Stimulated activated CD4-positive, alpha-beta T cell treated with anti-CD3 and anti-CD28 coated beads, Interleukin-2, amount 100 ng/mL, for 4 hours (primary cell): Measurements from ENCODE around the gene ZNF813.
"Not testable (repeated sequence)": the region's sequence is repeated elsewhere in the genome, so short reads cannot be mapped to it uniquely, and the experiment has no call there.

Experiments used
- DNase-seq: peaks from one replicate; pipeline ENCODE4 v3.0.0-alpha.2; 2020; ENCODE audit warnings: low read depth

The ZNF813 gene

DNA sequence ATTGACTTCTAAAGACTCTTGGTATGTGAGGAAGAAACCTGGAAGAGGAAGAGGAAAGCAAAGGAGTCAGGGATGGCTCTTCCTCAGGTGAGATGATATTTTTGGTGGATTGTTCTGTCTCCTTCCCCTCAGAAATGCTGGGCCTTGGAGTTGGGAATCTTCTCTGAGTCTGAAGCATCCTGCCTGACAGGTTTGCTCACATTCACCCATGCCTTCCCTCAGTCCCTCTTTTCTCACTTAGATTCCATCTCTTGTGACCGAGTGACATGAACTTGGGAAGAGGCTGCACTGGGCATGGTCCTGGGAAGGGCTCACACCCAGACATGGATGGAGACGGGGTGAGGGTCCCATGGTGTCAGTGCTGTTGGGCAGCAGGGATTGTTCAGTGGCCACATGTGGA is 16.2 kb downstream of the ZNF813 start:
- DNase-seq, result not testable (repeated sequence)

DNA sequence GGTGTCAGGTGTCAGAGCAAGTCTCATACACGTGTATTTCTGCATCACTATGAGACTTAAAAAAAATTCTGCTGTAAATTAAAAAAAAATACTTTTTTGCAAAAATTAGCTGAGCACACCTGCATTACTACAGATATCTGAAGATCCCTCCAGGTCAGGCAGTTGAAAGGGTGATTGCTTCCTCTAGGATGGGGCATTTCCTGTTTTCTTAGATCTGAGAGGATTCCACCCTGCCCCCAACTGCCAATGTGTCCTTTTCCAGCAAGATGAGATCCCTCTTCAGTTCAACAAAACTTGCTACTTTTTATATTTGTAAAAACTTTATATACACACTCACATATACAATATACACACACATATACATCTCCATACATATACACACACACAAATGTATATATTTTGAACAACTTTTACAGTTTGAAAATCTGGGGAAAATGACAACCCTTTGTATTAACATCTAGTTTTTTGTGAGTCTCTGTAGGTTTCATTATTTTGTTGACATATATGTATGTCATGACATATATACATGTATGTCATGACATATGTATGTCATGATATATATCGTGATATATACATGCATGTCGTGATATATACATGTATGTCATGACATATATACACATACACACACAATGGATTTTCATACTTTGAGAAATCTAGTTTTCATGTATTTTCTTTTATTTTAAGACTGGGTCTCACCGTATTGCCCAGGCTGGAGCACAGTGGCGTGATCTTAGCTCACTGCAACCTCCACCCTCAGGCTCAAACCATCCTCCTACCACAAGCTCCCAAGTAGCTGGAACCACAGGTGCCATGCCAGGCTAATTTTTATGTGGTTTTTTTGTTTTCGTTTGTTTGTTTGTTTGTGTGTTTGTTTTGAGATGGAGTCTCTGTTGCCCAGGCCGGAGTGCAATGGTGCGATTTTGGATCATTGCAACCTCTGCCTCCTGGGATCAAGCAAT is 17.8 kb downstream of the ZNF813 start:
- DNase-seq, result no peak

DNA sequence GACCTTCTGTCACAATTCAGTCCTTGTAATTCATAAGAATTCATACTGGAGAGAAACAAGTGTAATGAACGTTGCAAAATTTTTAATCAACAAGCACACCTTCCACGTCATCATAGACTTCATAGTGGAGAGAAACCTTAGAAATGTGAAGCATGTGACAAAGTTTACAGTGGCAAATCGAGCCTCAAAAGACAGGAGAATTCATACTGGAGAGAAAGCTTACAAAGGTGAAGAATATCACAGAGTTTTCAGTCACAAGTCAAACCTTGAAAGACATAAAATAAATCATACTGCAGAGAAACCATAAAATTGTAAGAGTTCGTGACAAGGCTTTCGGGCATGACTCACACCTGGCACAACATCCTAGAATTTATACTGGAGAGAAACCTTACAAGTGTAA is 24.6 kb downstream of the ZNF813 start:
- DNase-seq, result no peak

DNA sequence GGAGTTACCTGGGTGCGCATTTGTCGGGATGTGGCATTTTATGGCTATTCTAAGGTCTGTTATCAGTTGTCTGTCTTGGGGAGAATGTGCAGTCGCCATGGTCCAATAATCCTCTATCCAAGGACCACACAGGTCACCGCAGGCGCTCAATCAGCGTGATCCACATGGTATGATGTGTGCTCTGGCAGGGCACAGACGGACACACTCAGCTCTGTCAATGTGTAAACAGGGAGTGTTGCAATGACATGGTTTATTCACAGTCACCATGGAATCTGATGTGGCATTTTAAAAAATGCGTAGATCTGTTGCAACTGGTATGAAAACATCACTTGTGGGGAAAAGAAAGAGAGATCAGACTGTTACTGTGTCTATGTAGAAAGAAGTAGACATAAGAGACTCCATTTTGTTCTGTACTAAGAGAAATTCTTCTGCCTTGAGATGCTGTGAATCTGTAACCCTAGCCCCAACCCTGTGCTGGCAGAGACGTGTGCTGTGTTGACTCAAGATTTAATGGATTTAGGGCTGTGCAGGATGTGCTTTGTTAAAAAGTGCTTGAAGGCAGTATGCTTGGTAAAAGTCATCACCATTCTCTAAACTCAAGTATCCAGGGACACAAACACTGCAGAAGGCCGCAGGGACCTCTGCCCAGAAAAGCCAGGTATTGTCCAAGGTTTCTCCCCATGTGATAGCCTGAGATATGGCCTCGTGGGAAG is 29.9 kb downstream of the ZNF813 start:
- DNase-seq, result not testable (repeated sequence)

DNA sequence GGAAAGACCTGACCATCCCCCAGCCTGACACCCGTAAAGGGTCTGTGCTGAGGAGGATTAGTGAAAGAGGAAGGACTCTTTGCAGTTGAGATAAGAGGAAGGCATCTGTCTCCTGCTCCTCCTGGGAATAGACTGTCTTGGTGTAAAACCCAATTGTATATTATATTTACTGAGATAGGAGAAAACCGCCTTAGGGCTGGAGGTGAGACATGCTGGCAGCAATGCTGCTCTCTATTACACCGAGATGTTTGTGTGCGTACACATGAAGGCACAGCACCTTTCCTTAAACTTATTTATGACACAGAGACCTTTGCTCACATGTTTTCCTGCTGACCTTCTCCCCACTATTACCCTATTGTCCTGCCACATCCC is 30.5 kb downstream of the ZNF813 start:
- DNase-seq, result not testable (repeated sequence)

DNA sequence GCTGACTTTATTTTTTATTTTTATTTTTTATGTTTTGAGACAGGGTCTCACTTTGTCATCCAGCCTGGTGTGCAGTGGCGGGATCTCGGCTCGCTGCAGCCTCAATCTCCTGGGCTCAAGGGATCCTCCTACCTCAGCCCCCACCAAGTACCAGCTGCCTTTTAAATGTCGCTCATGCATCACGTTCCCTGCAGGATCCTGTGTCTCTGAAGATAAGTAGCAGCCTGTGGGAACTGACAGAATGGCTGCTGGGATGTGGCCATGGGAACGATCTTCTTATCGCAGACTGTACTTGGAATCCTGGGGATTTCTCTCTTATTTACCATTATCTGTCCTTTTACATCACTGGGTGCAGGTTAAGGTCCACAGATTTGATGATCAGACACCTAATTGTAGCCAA is 35.6 kb downstream of the ZNF813 start:
- not testable (repeated sequence) for DNase-seq

DNA sequence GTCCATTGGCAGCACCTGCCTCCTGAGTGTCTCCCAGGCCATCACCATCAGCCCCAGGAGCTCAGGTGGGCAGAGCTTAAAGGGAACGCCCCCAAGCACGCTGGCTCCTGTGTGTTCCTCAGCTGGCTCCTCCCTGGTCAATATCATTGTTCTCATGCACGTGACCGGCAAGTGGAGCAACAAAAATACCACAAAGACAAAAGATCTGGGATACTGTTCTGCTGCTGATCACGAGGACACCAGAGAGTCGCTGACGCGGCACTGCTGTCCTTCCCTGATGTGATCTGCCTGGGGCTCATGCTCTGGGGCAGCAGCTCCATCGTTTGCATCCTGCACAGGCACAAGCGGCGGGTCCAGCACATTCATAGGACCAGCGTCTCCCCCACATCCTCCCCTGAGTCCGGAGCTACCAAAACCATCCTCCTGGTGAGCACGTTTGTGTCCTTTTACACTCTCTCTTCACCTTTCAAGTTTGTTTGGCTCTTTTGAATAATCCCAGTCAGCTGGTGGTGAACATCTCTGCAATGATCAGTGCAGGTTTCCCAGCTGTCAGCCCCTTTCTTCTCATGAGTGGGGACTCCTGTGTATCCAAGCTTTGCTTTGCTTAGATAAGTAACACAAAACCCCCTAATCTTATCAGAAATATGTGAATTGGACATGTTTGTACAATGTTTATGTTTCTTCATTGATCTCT is 36.3 kb downstream of the ZNF813 start:
- DNase-seq, result not testable (repeated sequence)

DNA sequence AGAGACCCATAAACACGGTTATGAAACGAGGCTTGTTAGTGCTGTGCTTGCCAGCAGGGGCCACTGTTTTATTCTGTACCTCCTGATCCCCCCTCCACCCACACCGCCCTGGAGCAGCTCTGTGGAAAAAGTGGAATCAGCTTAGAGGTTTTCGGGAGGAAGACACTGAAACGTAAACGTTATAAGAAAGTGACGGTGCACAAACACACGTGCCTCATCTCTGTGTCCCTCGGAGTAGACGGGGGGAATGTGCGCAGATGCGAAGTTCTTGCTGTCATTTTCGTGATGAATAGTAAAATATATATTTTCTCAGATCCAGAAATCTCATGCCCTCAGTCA is 36.8 kb downstream of the ZNF813 start:
- DNase-seq, result not testable (repeated sequence)

DNA sequence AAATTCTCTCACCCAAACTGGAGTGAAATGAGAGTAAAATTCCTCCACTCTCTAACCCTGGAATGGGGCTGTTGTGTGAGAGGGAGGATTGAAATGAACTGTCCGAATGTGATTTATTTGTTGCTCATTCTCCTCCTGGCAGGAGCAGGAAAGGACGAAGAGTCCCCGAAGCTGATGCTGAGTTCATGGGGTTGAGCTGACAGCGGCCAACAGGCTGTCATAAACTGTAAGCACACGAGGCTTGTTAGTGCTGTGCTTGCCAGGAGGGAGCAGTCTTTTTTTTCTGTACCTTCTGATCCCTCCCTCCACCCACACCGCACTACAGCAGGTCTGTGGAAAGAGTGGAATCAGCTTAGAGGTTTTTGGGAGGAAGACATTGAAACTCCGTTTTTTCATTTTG is 37.4 kb downstream of the ZNF813 start:
- no peak for DNase-seq

DNA sequence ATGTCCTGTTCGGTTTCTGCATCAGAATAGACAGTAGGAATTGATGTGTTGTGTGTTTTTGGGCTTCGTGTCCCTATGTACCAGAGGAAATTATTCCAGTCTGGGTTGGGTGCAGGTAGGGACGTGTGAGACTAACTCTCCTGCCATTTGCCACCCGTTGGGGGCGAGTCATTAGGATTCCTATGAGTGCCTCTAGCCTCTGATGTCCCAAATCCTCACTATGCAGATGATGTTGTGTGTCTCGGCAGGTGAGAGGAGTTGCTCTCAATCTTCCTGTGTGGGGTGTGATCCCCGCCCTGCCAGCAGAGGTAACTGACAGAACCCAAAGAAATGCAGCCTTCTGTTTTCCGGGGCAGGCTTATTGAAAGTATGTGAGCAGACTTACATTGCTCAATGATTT is 39.2 kb downstream of the ZNF813 start:
- DNase-seq, result no peak

DNA sequence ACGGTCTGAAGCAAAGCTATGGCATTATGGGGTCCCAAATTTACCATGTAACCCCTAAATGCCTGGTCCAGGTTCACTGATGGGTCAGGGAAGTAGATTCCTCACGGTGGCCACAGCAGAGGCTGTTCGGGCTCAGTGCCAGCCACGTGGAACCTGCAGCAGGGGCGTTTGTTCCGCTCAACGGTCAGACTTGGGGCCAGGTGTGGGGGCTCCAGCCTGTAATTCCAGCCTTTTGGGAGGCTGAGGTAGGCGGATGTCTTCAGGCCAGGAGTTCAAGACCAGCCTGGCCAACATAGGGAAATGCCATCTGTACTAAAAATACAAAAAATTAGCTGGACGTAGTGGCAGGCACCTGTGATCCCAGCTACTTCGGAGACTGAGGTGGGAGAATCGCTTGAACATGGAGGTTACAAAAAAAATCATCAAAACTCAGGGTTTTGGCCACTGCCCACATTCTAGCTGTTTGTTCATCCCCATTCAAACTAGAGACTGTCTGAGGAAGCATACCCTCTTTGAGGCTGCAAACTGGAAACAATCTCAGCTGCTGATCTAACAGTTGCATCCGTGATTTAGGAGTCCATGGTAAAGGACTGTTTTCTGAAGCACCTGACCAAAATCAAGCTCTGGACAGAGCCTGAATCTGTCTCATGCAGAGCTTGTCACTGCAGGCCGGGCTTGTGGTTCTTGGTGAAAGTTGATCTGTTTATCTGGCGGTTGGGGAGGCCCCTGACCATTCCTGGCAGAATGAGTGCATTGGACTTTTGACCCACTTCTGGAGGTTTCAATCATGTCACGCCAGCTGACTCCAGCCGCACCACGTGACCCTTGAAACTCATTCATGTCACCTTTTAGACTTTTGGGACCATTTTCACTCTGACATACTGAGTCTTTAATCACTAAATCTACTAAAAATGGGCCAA is 40.2 kb downstream of the ZNF813 start:
- no peak for DNase-seq

DNA sequence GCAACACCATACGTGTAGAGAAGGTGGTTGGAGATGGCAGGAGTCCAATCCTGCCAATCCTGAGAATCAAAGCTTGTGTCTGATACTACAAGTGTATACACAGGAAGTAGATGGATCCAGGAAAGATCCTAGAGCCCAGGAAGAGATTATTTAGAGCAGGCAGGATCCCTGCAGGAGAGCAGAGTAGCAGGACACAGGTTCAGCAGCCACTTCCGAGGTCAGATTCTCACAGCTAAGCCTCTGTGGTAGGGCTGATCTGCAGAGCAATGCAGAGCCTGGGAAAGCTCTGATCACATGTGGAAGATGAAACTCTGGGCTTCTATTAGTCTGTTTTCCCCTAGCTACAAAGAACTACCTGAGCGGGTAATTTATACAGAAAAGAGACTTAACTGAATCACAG is 41.9 kb downstream of the ZNF813 start:
- DNase-seq, result no peak

DNA sequence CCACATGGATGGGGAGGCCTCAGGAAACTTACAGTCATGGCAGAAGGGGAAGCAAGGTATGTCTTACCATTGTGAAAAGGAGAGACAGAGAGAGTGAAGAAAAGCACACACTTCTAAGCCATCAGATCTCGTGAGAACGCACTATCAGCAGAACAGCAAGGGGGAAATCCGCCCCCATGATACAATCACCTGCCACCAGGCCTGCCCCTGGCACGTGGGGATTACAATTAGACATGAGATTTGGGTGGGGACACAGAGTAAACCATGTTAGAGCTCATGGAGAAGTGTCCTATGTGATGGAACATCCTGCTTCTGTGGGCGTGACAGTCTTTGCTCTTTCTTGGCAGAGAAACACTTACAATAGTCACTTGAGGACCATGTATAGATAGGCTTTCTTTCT is 42.3 kb downstream of the ZNF813 start:
- no peak for DNase-seq

DNA sequence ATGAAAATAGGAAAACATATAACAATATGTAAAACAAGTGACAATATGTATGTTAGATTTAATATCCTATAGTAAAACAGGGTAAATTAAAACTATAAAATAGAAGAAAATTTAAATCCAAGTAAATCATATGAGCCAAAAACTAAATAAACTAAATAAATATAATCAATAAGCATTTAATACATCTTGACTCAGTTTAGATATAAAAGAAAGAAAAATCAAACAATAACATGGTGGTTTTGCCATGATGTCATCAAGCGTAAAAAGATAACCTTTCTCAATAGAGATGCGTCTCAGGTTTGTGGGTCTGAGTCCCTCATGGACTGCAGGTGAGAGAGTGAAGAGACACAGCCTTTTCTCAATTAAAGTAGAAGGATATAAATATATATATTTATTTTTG is 43.8 kb downstream of the ZNF813 start:
- no peak for DNase-seq

DNA sequence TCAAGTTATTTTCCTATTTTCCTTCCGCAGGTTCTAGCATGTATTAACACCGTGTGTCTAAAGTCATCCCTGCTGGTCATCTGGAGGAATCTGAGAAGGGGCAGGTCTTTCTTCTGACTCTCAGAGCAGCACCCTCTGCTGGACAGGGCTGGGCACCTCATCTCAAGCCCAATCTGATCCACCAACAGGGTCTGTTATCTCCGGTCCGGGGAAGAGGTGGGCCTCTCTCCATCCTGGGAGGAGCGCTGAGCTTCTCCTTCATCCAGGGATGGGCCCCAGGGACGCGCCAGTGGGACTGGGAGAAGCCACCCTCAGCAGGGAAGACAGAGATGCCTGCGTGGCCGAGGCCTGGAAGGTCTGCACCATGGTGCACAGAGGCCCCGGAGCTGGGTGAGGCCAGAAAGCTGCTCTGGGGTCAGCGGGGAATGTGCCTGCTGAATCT is 44.4 kb downstream of the ZNF813 start:
- no peak for DNase-seq

DNA sequence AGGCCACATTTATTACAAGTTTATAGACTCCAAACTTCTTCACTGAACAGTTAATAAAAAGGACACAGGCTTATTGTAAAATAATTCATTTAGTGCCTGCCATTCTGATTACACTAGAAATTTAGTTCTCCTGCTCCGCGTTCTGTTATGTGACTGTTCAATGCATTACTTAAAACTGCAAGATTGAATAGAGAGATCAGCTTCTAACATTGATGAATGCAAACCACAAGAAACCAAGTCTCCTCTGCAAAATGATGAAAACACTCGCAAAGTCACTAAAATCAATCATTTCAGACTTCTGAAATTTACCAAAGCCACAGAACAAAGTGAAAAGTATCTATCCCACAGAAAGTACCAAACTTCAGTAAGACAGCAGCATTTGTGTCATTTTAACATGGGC is 47.5 kb downstream of the ZNF813 start:
- DNase-seq, result not testable (repeated sequence)

DNA sequence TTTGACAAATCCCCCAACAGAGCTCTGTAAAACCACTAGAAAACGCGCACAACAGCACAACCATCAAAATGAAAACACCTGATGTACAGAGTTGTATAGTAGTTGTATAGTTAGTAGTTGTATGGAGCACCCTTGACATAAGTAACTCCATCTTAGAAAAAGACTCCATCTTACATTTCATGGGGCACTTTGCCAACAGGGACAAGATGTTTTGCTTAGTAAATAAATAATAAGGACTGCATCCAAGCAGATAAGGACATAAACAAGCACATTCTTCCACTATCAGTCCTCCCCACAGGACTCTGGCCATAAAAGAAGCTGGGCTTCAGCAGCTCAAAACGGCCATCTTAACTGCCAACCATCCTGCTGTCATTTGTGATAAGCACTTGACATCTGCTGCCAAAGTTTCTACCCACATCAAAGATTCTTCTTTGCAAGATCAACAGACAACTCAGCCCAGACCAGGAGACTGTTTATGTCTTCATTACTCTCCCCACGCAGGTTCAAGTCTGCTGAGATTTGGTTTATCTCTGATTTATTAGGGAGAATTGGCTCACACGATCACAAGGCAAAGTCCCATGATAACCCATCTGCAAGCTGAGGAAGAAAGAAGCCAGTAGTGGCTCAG is 49.7 kb downstream of the ZNF813 start:
- DNase-seq, result no peak

DNA sequence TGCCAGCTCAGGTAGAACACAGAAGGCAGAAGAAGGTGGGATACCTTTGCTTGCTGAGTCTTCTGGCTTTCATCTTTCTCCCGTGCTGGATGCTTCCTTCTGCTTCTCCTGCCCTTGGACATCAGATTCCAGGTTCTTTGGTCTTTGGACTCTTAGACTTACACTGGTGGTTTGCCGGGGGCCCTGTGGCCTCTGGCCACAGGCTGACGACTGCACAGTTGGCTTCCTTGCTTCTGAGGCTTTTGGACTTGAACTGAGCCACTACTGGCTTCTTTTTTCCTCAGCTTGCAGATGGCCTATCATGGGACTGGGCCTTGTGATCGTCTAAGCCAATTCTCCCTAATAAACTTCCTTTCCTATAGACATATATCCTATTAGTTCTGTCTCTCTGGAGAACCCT is 50.6 kb downstream of the ZNF813 start:
- DNase-seq, result no peak

DNA sequence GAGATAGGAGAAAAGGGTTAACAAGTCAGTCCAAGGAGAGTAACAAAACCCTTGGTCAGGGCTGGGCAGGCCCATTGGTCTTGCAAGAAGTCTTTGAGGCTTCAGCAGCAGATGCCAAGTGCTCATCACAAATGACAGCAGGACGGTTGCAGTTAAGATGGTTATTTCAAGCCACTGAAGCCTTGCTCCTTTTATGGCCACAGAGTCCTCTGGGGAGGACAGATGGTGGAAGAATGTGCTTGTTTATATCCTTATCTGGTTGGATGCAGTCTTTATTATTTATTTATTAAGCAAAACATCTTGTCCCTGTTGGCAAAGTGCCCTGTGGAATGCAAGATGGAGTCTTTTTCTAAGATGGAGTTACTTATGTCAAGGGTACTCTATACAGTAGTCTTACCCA is 51.2 kb downstream of the ZNF813 start:
- DNase-seq, result no peak

DNA sequence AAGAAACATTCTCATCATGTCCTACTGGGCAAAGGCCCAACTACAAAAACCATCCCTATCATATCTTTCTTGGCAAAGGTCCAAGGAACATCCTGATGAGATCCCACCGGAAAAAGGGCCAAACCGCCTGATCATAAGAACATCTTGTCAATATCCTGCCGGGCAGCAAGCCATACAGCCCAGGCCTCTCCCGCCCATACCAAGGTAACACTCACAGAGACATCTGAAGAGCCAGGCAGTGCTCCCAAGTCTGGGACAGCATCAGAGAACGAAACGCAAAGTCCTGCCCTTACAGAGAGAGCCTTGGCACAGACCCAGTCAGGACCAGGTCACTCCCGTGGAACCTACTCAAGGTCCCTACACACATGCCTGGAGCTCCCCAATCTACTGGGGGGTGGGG is 51.9 kb downstream of the ZNF813 start:
- DNase-seq, result no peak

DNA sequence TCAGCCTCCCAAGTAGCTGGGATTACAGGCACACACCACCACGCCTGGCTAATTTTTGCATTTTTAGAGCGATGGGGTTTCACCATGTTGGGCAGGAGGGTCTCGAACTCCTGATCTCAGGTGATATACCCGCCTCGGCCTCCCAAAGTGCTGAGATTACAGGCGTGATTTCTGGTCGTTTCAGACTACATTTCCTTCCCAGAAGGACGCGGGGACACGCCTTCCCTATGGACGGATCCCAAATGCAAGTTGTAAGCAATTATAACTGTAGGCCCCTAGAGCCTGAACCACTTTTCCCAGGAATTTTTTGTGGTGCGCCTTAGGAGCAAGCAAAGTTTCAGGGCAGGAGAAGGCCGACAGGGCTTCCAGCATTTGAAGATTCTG is 52.6 kb downstream of the ZNF813 start:
- no peak for DNase-seq
